HG02759 (cell line): ENCODE measurements around the gene ELL3.
A peak's percentile ranks its signal among the peaks of the same experiment; 100 is the strongest.
"Not testable (repeated sequence)": the region's sequence is repeated elsewhere in the genome, so short reads cannot be mapped to it uniquely, and the experiment has no call there.

ENCODE experiments used
- ATAC-seq: cut with Tn5 transposase; IDR thresholded peaks from one replicate; pipeline ENCODE4 v1.9.1; 2021; ENCODE audit warnings: mild to moderate bottlenecking, moderate library complexity; ENCODE audit not compliant: unreplicated experiment

Gene ELL3

DNA sequence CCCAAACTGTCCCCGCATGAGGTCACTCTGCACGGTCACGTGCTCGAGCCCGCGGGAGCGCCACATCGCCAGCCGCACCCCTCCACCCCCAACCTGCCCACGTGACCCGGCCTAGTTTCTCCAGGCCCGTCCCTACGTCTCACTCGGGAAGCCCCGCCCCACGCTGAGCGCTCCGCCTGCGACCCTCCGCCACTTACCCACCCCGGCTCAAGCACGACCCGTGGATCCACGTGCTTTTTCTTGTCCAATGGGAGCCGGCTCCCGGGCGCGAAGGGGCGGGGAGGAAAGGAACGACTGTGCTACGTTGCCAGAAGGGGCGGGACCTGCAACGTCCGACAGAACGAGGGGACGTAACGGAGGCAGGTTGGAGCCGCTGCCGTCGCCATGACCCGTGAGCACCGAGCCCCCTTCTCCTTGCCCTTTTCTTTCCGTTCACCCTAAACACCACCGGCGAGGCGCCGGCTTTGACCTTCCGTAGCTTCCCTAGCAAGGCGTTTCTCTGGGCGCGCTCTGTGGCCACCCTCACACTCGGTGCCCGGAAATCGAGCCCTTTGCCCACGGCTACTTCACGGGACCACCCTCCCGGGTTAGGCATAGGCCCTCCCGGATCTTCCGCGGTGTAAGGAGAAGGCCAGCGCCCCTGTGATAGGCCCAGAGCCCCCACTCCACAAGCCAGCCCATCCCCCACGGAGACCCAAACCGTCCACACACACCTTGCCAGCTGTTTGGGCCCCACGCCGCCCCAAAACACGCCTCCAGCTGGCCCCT lies 15.4 kb upstream of the ELL3 start, which contains the start of gene SERF2:
SERF2 (plus strand) TSS at position 328 of the 768 bp plus-strand sequence; CDS start at position 385, 57 bp downstream.
- ATAC-seq = peak; percentile 92

DNA sequence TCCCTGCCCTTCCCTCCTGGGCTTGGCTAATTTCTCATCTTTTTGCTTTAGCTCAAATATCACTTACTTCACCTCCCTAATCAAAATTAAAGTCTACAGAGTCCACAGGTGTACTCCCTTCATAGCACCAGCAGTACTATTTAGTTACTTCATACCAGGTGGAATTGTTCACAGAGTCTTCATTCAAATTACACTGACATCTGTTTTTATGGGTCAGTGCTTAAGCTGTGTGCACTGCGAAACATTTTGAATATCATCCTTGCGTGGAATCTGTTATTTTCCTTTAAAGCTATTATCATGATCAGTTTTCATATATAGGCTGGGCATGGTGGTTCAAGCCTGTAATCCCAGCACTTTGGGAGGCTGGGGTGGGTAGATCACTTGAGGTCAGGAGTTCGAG lies 12.6 kb upstream of the ELL3 start:
- ATAC-seq = no peak

DNA sequence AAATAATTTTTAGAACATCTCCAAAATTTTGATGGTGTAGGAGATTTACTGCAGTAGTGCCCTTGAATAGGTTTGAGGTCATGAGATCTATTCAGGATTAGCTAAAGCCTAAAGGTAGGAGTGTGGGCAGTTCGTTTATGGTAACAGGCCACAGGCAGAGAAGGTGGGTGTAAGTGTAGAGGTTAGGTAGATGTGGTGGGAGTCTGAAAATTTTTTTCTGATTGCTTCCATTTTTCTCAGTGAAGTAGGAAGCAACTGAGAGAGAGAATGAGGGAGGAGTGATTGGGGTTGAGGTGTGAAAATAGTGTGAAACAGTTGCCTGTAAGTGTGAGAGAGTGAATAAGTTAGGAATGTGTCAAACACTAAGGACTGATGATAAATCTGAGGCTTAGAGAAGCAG lies 2.2 kb upstream of the ELL3 start:
- no peak for ATAC-seq

DNA sequence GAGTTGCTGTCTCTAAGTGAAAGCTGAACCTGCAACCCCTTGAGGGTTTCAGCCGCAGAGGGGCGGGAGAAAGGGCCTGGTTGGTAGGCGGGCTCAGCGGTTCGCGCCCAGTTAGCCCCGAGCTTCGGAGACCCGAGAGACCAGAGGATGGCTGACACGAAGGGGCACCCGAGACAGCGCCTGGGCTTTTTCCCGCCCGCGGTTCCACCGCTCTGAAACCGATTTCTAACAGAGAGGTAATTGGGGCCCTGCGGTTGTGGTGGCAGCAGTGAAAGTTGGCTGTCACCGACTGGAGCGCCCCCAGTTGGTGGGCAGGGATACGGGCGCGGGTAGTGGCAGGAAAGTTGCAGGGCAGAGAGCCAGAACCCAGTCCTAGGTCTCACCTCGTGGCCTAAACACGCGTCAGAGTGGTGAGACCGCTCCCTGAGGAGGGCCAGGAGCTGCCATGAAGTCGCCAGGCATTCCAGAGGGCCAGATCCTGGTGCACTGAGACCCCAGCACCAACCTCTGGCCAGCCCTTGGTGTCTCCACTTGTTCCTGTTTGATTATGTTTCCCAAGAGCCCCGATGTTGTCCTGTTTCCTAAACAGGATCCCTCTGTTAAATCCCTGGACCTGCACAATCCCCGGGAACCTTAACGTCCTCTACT lies 625 bp upstream of the ELL3 start:
- peak; percentile 64 for ATAC-seq

DNA sequence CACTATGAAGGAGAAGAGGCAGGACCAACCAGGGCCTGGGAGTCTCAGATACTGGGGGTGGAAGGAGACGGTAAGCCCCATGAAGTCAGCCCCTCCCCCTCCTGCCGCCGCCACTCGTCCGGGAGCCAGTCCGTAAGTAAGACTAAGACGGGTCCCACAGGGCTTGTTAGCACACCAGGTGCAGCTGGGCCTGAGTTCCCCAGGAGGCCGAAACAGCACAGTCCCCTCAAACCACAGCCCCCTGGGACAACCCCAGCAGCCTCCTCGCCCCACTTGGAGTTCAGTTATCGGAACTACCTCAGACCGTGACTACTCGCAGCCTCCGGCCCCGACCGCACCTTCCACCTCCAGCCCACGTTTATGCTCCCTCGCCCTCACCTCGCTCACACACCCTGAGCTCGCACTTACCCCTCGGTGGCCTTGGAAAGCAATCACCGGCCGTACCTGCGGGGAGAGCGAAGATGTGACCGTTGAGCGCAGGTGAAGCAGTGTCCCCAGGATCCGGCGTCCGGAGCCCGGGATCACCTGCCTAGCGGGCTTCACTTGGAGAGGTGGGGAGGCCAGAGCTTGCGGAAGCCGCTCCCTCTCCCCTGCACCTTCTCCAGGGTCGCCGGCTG lies 557 bp downstream of the ELL3 start:
- ATAC-seq = peak; percentile 73

DNA sequence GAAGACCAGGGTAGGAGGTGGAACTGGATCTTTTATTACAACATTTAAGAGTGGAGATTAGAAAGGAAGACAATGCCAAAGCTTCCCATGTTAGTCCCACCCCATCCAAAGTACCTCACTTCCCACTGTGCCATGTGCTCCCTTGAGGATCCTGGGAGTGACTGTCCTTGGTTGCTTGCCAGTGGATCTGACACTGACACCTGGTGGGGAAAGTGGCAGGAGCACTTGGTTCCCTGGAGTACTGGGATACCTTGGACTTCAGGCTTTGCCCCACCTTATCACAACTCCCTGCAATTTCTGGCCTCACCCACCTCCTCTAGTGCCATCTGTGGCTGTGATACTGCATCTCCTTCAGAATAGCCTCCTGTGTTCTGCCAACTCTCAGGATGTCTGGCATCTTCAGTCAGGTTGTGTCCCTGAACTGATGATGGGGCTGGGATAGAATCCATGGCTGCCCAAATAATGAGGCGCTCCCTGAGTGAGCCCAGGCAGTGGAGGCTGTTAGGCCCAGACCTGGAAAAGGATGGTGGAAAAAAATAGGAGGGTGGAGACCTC lies 1.3 kb downstream of the ELL3 start:
- ATAC-seq = no peak

DNA sequence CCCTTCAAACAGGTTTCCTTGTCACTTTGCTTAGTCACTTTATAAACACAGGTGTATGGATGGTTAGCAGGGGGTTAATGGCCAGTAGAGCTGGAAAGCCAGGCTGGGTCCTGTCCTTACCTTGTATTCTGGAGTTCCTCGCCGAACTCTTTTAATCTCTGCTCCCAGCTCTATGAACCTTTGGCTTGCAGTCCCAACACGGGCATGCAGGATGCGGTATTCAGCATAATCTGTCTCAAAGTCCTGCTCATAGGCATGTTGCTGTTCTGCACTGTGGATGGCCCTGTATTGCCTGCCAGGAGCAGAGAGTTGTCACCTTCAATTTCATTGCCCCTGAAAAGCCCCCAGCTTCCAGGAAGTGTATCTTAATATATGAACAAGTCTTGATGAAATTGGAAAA lies 2.7 kb downstream of the ELL3 start:
- no peak for ATAC-seq

DNA sequence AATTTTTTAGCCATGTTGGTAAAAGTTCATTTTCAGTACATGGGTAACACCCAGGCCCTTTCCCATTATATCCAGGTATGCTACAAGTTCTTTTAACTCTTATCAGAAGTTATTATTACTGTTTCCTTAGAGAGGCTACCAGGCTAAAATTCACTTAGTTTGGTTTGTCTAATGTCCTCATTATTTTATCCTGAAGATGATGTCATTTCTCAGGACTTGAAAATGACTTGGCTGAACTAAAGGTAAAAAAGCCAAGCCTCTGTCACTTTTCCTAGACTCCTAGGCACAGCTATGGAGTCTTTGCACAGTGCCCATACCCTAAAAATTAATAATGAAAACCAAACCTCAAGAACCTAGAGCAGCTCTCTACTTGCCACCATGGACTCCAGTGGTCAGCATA lies 4.1 kb downstream of the ELL3 start:
- no peak for ATAC-seq

DNA sequence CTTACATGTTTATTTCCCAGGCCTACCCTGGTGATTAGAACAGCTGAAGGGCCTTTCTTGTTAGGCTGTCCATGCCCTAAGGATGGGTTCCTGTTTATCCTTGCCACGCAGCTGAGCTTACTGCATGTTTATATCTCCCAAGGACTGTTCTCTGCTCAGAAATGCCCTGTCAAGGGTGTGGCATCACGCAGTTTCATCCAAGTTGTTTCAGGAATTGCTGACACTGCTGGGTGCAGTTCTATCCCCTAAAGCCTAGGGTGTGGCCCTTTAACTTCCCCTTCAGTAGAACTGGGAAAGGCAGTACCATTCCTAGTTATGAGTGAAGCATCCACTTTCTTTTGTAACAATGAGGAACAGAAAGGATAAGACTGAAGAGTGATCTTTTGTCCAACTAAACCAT lies 5.0 kb downstream of the ELL3 start:
- no peak for ATAC-seq

DNA sequence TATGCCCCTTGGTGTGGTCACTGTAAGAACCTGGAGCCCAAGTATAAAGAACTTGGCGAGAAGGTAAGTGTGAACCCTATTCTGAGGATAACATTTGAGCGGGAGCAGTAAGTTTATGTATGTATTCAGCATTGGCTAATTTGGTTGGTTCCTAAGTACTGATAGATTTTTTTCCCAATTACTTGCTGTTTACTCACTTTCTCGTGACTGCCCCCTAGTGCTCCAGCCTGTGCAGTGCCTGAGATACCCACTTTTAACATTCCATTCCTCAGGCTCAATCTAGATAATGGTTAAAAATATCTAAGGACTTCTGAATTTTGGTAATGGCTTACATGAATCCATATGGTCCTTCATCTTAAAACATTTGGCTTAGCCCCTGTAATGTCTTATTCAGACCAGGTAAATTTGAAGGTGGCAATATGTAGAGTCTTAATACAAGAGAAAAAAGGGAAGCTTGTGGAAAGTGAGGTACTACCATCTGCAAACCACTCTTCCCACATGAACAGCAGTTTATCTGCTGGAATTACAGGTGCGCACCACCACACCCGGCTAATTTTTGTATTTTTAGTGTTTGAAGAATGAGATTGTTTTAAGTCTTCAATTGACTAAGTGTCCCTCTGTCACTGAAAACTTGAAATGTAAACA lies 7.1 kb downstream of the ELL3 start:
- ATAC-seq = no peak

DNA sequence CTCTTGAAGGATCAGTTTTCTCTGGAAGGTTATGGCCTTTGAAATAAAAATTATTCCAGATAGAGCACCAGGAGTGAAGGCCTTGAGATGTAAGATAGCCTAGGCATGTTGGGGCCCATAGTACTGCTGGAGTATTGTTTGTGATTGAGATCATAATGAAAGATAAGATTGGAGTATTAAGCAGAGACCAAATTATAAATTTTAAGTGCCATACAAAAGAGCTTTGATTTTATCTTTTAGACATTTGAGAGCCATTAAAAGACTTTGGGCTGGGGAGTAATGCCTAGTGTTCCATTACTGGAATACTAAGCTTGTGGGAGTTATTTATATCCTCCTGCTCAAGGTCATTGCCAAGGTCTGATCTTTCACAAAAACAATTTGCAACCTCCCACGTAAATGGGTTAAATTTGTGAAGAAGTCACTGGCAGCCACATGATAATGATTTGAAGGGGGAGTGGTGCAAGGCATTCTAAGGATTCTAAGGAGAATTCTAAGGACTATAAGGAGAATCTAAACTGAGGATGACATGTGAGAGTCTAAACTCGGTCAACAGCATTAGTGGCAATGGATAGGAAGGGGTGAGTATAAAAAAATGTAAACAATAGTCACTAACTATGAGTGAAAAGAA lies 12.8 kb downstream of the ELL3 start:
- ATAC-seq = no peak

DNA sequence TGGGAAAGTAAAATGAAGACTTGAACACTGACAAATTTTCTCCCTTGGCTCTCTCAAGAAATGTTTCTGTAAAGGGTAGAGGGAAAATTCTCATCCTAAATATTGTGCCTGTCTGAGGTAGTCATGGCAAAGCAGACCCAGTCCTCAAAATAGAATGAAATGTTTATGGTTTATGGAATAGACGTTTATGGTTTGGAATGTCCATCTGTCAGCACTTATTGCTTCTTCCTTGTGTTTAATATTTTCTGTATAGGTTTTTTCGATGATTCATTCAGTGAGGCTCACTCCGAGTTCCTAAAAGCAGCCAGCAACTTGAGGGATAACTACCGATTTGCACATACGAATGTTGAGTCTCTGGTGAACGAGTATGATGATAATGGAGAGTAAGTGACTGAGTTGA lies 13.9 kb downstream of the ELL3 start:
- ATAC-seq = no peak

DNA sequence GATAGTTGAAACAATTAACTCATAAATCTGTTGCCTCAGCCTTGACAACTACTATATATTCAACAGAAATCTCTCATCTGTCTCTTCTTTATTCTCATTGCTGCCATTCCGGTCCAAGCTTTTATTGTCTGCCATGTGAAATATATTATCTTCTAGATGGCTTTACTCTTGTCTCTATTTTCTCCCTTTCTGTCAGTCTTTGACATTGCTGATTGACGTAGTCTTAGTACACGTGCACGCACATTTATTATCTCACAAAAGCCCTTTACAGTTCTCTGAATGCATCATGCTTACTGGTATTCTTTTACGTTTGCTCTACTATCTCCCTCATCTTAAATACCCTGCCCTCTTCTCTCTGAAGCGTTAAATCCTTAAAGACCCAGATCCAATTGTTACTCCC lies 24.9 kb downstream of the ELL3 start:
- ATAC-seq = no peak

DNA sequence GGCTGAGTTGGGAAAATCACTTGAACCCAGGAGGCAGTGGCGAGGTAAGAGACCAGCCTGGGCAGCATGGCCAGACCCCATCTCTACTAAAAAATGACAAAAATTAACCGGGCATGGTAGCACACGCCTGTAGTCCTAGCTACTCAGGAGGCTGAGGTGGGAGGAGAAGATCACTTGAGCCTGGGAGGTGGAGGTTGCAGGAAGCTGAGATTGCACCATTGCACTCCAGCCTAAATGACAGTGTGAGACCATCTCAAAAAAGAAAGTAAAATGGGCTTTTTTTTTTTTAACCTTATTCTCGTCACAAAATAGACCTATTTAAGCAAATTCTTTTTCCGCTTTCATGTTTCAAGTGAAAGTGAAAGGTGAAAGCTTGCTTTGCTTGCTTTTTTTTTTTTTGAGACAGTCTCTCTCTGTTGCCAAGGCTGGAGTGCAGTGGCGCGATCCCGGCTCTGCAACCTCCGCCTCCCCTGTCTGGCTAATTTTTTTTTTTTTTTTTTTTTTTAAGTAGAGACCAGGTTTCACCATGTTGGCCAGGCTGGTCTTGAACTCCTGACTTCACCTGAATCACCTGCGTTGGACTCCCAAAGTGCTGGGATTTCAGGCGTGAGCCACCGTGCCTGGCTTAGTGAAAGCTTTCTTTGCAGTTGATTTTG lies 26.9 kb downstream of the ELL3 start:
- ATAC-seq = peak; percentile 43

DNA sequence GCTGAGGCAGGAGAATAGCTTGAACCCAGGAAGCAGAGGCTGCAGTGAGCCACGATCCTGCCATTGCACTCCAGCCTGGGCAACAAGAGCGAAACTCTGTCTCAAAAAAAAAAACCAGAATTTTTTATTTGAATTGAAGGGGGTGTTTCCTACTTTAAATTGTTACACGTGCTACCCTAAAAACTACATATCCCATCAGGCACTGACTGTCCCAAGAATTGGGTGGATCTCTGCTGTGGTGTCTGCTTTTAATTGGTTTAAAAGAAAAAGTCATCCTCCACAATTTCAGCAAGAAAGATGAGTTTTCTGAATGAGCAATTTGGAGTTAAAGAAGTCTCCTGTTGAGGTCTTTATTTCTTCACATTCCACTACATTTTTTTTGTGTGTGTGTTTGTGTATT lies 28.4 kb downstream of the ELL3 start:
- ATAC-seq = no peak

DNA sequence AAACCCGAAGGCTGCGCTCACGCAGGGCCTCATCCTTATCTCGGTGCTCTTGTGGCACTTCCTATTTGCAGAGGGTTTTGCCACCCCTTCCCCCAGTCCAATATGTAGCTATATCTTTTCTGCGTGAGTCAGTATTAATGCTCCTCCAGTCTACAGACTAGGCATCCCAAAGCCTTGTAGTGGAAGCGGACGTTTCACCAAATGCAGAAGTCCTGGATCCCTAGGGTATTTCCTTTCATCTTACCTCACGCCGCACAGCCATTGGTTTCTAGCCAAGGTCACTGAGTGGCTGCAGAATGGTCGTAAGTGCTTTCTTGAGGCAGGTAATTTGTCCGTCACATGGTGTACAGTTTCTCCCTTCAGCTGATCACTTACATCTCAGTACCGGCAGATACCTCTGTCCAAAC lies 29.9 kb downstream of the ELL3 start:
- not testable (repeated sequence) for ATAC-seq

DNA sequence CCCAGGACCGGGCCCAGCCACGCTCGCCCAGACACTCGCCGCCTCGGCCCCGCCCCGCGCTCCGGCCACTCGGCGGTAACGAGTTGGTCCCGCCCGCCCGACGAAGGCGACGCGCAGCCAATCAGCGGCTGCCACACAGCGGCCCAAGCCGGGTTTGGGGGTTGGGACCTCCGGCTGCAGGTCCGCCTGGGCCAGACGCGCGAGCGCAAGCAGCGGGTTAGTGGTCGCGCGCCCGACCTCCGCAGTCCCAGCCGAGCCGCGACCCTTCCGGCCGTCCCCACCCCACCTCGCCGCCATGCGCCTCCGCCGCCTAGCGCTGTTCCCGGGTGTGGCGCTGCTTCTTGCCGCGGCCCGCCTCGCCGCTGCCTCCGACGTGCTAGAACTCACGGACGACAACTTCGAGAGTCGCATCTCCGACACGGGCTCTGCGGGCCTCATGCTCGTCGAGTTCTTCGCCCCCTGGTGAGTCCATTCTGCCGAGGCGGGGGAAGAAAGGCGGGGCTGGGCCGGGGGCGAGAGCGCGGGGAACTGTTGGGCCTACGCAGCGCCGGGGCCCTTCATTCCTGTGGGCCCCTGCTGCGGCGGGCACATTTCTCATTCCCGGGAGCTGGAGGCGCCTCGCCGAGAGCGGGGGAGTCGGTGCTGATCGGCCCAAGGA lies 30.4 kb downstream of the ELL3 start, which contains the start of gene PDIA3:
PDIA3 (plus strand) TSS at position 194 of the 658 bp plus-strand sequence; CDS start at position 296, 102 bp downstream.
- peak; percentile 84 for ATAC-seq

DNA sequence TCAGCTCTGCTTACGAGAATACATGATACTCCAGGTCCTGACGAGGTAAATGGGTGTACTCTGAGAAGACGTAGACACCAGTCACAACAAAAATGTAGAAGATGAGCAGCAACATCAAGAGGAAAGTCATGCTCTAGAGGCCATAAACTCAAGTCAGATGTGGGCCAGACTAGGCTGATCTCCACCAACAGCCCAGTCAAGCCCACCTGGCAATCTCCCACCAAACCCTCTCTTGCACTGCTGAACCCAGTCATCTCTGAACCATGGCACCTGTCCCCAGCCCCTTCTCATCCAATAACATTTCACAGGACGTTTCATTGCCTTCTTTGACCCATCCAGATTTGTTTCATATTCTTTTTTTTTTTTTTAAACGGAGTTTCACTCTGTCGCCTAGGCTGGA lies 41.4 kb downstream of the ELL3 start:
- no peak for ATAC-seq

DNA sequence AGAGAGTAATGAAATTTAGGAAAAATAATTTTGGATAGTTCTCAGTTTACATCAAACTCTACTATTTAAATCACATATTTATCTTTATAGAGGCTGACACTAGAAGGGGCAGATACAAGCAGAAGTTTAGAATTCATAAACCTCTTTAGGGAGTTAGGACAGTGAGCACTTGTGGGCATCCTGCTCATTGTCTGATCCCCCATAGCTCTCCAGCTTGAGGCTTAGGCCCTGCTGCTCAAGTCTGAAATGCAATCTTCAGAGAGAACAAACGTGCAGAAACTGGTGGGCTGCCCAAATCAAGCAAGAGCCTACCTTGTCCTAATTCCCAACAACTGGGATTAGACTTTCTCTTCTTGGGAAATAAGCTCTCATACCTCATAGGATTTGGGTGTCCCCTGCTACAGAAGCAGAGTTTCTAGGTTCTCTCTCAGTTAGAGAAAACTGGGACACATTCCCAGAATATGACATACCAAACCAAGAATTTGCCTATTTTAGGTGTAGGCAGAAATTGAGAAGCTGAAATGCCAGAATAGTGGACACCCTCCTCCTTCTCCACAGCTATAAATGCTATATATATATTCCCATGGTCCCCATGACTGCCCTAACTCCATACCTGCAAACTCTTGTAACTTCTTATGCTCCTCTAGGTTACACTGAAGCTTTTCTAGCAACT lies 48.6 kb downstream of the ELL3 start:
- ATAC-seq = not testable (repeated sequence)
